GM12873 (cell line): ENCODE measurements around the gene TP63.

ENCODE experiments used
- CTCF ChIP-seq: IDR thresholded peaks from 2 replicates; pipeline ENCODE4 v1.5.1; 2012; ENCODE audit warnings: low read depth, mild to moderate bottlenecking, moderate library complexity, low read length, control low read depth; ENCODE audit not compliant: insufficient read depth; ENCODE audit errors: missing control alignments

The TP63 gene

GRCh38 chr3:189589179-189589569 lies 42.0 kb upstream of the TP63 start:
- no peak for TF ChIP-seq CTCF

GRCh38 chr3:189590223-189590622 lies 41.0 kb upstream of the TP63 start:
- no peak for TF ChIP-seq CTCF

- TF ChIP-seq CTCF, result no peak
Observed at GRCh38 chr3:189593581-189593980, 37.6 kb upstream of the TP63 start.

- no peak for TF ChIP-seq CTCF
Observed at GRCh38 chr3:189597918-189598317, 33.3 kb upstream of the TP63 start.

GRCh38 chr3:189598530-189599225 lies 32.5 kb upstream of the TP63 start:
- TF ChIP-seq CTCF, result no peak

GRCh38 chr3:189602471-189602870 lies 28.7 kb upstream of the TP63 start:
- TF ChIP-seq CTCF, result no peak

GRCh38 chr3:189605717-189606116 lies 25.5 kb upstream of the TP63 start:
- TF ChIP-seq CTCF, result no peak
